Activated CD8-positive, alpha-beta memory T cell treated with anti-CD3 and anti-CD28 coated beads for 1 hour (primary cell): Measurements from ENCODE around the gene SPRYD4.
"Not testable (repeated sequence)": the region's sequence is repeated elsewhere in the genome, so short reads cannot be mapped to it uniquely, and the experiment has no call there.

ENCODE experiments used
- DNase-seq, 2 donors: peaks; one replicate each; pipeline ENCODE4 v3.0.0-alpha.2; 2020; ENCODE audit warnings: low read depth in 1 of 2; ENCODE audit errors: extremely low read depth in 1 of 2

The SPRYD4 gene

DNA sequence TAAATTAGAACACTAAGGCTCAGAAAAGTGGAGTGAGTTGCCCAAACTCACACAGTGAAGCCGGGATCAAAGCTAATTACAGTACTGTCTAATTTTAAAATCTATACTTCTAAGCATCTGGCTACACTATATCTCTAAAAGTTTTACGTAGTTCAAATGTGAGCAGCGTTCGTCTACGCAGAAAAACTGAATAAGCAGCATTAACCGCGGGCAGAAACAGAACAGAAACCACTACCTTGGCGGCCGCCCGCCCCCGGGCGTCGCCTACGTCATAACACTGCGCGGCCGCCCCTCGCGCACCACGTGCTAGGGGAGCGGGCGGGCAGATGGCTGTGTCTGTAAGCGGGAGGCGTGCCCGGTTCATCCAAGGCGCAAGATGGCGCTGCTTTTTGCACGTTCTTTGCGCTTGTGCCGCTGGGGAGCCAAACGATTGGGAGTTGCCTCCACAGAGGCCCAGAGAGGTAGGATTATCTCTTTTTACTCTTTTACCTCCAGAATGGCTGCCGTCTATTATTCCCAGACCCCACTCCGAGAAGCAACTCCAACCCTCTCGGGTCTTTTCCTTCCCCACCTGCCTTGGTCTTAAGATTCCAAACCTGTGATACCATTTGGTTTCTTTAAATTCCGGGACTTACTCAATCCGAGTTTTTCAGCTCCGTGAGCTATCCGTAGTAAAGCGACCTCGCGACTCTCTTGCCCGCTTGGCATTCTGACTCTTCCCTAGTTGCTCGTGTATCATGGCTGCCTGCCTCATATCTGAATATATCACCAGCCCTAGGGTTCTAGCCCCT lies at the start of gene SPRYD4:
Gene SPRYD4, plus strand, starts transcription at position 363 of the 791 bp plus-strand sequence. Its CDS starts 14 bp downstream, at position 377.
- DNase-seq: peak; percentile 83 to 89

DNA sequence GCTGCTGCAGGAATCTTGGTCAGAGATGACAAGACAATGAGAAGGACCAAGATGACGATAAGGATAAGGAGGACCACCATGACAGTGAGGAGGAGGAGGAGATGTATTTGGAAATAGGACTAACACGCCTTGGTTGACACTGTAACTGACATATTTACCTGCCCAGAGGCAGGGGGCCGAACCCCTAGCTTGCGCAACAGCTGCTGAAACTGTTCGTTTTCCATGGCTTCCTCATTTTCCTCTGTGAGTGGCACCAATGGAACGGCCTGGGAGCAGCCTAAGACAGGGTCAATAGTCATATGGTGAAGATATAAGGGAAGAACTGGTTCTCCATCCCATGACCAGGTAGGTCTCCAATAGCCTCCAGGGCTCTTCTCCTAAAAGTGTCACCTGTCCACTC lies 48.0 kb upstream of the SPRYD4 start:
- no peak for DNase-seq

- no peak for DNase-seq
Observed at GRCh38 chr12:56425193-56425592, 43.2 kb upstream of the SPRYD4 start.

DNA sequence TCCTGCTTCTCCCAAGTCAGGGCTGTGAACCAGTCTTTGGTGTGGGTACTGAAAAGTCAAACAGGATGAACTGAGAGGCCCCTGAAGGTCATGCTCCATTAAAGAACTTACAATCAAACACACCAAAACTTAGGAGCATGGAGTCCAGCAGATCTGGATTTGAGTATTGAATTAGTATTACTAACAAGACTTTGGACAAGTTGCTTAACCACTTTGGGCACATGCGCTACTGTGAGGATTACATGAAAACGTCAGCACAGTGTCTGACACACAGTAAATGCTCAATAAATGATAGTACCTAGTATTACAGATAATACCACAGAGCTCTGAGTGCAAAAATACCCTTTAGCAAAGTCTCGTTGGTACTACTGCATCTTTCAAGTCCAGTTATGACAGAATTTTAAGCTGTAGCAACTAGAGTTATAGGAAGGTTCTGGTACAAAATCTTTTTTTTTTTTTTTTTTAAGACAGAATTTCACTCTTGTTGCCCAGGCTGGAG lies 42.4 kb upstream of the SPRYD4 start:
- no peak for DNase-seq

DNA sequence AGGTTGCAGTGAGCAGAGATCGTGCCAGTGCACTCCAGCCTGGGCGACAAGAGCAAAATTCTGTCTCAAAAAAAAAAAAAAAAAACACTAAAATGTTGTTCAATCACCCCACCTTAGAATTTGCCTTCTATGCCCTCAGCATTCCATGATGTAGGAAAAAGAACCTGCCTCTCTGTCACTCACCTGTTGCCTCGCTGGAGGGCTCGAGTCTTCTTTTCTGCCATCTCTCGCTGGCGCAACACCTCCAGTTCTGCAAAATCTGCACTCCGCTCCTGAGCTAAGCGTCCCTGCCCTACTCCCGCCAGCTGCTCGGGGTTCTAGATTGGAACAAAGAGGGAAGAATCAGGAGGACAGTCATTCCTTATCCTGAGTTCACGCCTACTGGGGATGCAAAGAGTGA lies 37.1 kb upstream of the SPRYD4 start:
- DNase-seq: no peak

DNA sequence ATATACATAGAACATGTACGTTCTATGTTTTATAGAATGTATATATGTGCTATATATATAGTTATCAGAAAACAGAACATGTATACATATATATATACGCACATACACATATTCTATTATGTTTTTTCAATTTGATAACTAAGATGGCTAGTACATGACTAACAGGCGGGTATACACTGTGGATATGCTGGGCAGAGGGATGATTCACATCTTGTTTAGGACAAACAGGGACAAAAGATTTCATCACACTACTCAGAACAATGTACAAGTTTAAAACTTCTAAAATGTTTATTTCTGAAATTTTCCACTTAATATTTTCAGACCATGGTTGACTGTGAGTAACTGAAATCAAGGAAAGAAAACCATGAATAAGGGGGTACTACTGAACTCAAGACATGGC lies 36.5 kb upstream of the SPRYD4 start:
- DNase-seq: no peak

GRCh38 chr12:56434828-56435227 lies 33.5 kb upstream of the SPRYD4 start:
- DNase-seq: no peak

DNA sequence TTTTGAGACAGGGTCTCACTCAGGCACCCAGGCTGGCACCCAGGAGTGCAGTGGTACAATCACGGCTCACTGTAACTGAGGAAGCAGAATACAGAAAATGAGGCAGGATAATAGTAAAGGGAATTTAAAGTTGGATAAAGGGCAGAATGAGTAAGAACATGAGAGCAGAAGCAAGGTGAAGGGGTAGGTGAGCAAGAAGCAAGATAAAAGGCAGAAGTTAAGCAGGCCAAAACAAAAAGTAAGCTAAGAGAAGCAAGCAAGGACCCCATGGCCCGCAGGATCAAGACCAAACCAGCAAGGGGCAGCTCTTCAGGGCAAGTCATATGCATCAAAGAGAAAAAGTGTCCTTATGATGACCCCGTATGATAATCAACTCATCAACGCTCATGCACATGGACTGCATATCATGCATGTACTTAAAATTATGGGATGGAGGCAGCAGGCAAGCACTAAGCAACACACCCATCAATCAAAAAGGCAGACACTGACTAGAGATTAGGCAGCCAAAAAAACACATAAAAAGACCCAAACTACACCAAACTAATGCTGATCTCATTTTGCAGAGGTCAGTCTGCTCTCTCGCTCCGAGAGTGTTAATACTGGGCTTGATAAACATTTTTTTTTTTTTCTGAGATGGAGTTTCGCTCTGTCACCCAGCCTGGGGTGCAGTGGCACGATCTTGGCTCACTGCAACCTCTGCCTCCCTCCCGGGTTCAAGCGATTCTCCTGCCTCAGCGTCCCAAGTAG lies 30.8 kb upstream of the SPRYD4 start:
- DNase-seq: no peak

GRCh38 chr12:56443208-56443607 lies 25.2 kb upstream of the SPRYD4 start:
- not testable (repeated sequence) for DNase-seq

- peak; percentile 57 to 69 for DNase-seq
Observed at GRCh38 chr12:56448860-56449621, 19.3 kb upstream of the SPRYD4 start, which contains the start of gene TIMELESS. Gene TIMELESS, minus strand, starts transcription at chr12:56449426. Its CDS starts 15,256 bp downstream, at chr12:56434170.

DNA sequence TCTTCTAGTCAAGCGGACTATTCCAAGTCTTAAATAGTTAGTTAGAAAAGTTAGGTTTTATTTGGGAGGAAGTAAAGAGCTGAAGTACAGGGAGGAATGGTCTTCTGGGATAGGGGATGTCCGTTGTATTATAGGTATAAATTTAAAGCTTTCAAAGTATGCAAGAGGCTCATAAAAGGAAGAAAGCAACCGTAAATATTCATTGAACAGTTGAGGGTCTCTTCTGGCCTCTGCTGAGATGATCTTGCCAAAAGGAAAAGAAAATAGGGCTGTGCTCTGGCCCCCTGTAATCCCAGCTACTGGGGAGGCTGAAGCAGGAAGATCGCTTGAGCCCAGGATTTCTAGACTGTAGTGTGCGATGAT lies 18.8 kb upstream of the SPRYD4 start:
- DNase-seq: no peak

GRCh38 chr12:56450241-56450640 lies 18.1 kb upstream of the SPRYD4 start:
- DNase-seq: no peak

DNA sequence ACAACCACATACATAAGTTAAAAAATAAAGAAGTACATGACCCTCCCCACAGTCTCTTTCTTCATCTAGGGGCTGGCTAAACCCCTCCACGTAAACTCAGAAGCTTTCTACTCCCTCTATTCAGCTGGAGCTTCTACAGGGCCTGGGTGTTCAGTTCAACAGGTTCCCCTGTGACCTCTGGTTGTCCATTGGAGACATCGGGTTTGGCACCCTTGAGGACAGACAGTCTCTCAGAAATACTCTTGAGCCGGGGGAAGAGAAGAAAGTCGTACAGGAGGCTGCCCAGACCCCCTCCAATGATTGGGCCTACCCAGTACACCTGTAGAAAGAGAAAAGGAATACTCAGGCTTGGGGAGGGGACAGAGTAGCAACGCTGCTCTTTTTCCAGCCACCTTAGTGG lies 17.2 kb upstream of the SPRYD4 start:
- DNase-seq: no peak

DNA sequence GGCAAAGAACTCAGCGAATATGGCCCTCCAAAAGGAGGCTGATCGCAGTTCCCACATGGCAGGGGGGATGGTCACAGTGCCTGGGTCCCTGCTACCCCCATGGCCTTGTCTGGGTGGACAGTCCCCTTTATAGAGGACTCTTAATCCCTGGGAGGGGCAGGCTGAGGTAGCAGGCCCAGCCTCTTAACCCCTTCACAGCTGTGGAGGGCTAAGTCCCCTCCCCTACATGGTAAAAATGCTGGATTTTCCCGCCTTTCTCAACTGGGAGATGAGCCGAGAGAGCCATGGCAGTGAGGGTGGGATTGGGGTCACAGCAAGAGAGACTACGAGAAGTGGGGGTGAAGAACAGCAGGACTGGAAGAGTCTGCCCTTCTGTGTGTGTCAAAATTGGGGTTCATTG lies 13.8 kb upstream of the SPRYD4 start, which contains the start of gene MIP:
Gene MIP, minus strand, starts transcription at position 101 of the 400 bp plus-strand sequence. Its CDS starts 44 bp downstream, at position 57.
- DNase-seq: no peak

DNA sequence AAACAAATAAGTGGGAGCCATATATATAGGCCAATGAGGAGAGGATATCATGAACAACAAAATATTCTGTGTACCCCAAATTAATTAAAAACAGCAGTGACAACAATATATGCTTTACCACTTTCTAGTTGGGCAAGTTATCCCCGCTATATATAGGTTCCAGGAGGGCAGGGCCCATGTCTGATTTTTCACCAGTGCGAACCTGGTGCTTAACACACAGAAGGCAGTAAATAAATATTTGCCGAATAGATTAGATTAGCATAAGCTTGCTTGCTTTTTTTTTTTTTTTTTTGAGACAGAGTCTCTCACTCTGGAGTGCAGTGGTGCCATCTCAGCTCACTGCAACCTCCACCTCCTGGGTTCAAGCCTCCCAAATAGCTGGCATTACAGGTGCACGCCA lies 10.6 kb upstream of the SPRYD4 start:
- DNase-seq: no peak

GRCh38 chr12:56461235-56462159 lies 6.9 kb upstream of the SPRYD4 start:
- DNase-seq: no peak

DNA sequence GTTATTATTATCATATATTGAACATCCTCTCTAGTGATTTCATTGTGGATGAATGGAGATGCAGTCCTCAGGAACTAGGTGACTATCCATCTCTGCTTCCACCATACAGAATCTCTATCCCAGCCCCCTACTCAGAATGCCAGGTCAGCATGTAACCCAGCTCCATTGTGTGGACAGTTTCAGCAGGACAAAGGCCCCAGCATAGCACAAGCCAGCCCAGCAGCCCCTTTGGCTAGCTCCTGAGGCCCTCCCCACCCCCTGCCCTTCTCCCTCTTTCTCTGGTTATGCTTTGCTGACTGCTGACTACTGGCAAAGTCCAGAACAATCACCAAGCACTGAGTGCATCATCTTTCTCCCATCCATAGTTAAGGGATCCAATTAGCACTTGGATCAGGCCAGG lies 5.8 kb upstream of the SPRYD4 start:
- no peak for DNase-seq

GRCh38 chr12:56469007-56469930 lies 891 bp downstream of the SPRYD4 start:
- no peak for DNase-seq

GRCh38 chr12:56474389-56474788 lies 6.0 kb downstream of the SPRYD4 start:
- no peak for DNase-seq
